ENCODE measurements around the gene YWHAE. TPM values are rescaled to one million over a fixed set of nuclear protein-coding genes. Genes with fewer than 3 reads are reported as not detected.

The YWHAE gene
- total RNA-seq, 1 experiment from 2014 or later: 537 TPM

DNA sequence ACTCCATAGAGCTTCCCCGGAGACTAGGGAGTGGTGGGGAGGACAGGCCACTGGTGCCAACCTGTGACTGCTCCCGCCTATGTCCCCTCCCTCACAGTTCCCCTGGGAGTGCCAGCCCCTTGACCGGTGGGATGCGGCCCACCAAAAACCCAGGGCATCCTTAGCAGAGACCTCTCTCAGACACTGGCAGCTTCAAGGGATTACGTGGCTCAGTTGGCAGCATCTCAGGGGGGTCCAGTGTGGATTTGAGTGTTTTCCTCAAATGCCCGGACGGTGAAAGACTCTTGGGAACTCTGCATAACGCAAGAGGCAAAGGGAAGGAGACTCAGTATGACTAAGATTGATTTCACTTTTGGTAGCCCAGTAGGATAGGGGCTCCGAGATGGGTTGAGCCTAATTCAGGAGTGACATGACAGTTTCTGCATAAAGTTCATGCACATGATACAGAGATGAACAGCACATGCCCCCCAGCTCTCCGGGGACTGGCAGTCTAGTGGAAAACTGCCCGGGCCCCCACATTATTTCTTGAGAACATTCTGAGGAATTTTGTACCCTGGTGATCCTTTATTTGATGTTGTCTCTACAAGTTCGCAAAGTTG is 70.2 kb downstream of the YWHAE start:
- in situ Hi-C loops (cut with HindIII; ENCODE audit: low pct_unique_long_range_greater_than_20kb, low sequenced_read_pairs): no loop called here
- Histone ChIP-seq H3K9me3 (ENCODE audit: control insufficient read depth, insufficient read depth, low read depth, low read length) (no peaks in the 10 kb centered on the region), H3K4me3 (ENCODE audit: low read depth in 2 of 2, low read length in 2 of 2) (no peak overlapping the region), H3K27ac (ENCODE audit: low read length) (no peak overlapping the region), H3K36me3 (ENCODE audit: control insufficient read depth, insufficient read depth, low read length) (no peaks in the 10 kb centered on the region), H3K4me1 (ENCODE audit: control insufficient read depth, insufficient read depth, low read length) (no peaks in the 10 kb centered on the region), H3K27me3 (ENCODE audit: control insufficient read depth, insufficient read depth, low read length) (no peaks in the 10 kb centered on the region)
- CTCF ChIA-PET: interaction anchor here (0.7 kb wide), 1 partner anchor 642 kb away, joined by 5 read pairs; no protein-coding TSS in a partner anchor
- no TSS peak for BruUV-seq (replicated peaks)
- POLR2A ChIA-PET: no interaction called here
- ATAC-seq (no peak), DNase-seq (ENCODE audit: low read depth, low spot score) (no peak)
- TF ChIP-seq TCF7L2 (IDR thresholded peaks at IDR 0.05; ENCODE audit: low read depth, low read length): no peak
- TF ChIP-seq, protein P1, sequence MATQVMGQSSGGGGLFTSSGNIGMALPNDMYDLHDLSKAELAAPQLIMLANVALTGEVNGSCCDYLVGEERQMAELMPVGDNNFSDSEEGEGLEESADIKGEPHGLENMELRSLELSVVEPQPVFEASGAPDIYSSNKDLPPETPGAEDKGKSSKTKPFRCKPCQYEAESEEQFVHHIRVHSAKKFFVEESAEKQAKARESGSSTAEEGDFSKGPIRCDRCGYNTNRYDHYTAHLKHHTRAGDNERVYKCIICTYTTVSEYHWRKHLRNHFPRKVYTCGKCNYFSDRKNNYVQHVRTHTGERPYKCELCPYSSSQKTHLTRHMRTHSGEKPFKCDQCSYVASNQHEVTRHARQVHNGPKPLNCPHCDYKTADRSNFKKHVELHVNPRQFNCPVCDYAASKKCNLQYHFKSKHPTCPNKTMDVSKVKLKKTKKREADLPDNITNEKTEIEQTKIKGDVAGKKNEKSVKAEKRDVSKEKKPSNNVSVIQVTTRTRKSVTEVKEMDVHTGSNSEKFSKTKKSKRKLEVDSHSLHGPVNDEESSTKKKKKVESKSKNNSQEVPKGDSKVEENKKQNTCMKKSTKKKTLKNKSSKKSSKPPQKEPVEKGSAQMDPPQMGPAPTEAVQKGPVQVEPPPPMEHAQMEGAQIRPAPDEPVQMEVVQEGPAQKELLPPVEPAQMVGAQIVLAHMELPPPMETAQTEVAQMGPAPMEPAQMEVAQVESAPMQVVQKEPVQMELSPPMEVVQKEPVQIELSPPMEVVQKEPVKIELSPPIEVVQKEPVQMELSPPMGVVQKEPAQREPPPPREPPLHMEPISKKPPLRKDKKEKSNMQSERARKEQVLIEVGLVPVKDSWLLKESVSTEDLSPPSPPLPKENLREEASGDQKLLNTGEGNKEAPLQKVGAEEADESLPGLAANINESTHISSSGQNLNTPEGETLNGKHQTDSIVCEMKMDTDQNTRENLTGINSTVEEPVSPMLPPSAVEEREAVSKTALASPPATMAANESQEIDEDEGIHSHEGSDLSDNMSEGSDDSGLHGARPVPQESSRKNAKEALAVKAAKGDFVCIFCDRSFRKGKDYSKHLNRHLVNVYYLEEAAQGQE (IDR thresholded peaks at IDR 0.05; ENCODE audit: insufficient read depth in 1 of 2, low read depth in 2 of 2, low read length in 1 of 2): no peak
- no peak for TF ChIP-seq SIN3A (IDR thresholded peaks at IDR 0.05; ENCODE audit: borderline replicate concordance, insufficient read depth, low read depth, low read length)
- TF ChIP-seq POLR2AphosphoS5 (IDR thresholded peaks at IDR 0.05; ENCODE audit: low read depth, low read length): no peak
- TF ChIP-seq, protein P2, sequence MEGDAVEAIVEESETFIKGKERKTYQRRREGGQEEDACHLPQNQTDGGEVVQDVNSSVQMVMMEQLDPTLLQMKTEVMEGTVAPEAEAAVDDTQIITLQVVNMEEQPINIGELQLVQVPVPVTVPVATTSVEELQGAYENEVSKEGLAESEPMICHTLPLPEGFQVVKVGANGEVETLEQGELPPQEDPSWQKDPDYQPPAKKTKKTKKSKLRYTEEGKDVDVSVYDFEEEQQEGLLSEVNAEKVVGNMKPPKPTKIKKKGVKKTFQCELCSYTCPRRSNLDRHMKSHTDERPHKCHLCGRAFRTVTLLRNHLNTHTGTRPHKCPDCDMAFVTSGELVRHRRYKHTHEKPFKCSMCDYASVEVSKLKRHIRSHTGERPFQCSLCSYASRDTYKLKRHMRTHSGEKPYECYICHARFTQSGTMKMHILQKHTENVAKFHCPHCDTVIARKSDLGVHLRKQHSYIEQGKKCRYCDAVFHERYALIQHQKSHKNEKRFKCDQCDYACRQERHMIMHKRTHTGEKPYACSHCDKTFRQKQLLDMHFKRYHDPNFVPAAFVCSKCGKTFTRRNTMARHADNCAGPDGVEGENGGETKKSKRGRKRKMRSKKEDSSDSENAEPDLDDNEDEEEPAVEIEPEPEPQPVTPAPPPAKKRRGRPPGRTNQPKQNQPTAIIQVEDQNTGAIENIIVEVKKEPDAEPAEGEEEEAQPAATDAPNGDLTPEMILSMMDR (IDR thresholded peaks at IDR 0.05): no peak
- intact Hi-C loops (cut with micrococcal nuclease; ENCODE audit: unreplicated experiment): no loop called here

DNA sequence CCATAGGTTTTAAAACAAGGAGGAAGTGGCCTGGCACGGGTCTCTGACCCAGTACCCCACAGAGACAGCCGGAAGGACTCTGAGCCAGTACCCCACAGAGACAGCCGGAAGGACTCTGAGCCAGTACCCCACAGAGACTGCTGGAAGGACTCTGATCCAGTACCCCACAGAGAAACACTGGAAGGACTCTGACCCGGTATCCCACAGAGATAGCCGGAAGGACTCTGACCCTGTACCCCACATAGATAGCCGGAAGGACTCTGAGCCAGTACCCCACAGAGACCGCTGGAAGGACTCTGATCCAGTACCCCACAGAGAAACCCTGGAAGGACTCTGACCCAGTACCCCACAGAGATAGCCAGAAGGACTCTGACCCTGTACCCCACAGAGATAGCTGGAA is 71.6 kb downstream of the YWHAE start:
- no peak overlapping the region for H3K4me3 ChIP-seq (ENCODE audit: low read depth in 2 of 2, low read length in 2 of 2)
- no peak overlapping the region for H3K27ac ChIP-seq (ENCODE audit: low read length)
- no peaks in the 10 kb centered on the region for H3K4me1 ChIP-seq (ENCODE audit: control insufficient read depth, insufficient read depth, low read length)
- ATAC-seq (no peak), DNase-seq (ENCODE audit: low read depth, low spot score) (no peak)
- intact Hi-C loops (cut with micrococcal nuclease; ENCODE audit: unreplicated experiment) (no loop called here), in situ Hi-C loops (cut with HindIII; ENCODE audit: low pct_unique_long_range_greater_than_20kb, low sequenced_read_pairs) (no loop called here)
- ChIA-PET CTCF (no interaction called here), POLR2A (no interaction called here)
- H3K9me3 ChIP-seq (ENCODE audit: control insufficient read depth, insufficient read depth, low read depth, low read length): no peaks in the 10 kb centered on the region
- TF ChIP-seq POLR2AphosphoS5 (IDR thresholded peaks at IDR 0.05; ENCODE audit: low read depth, low read length) (no peak), TCF7L2 (IDR thresholded peaks at IDR 0.05; ENCODE audit: low read depth, low read length) (no peak), SIN3A (IDR thresholded peaks at IDR 0.05; ENCODE audit: borderline replicate concordance, insufficient read depth, low read depth, low read length) (no peak)
- TF ChIP-seq, protein P1 (IDR thresholded peaks at IDR 0.05; ENCODE audit: insufficient read depth in 1 of 2, low read depth in 2 of 2, low read length in 1 of 2): no peak
- TF ChIP-seq, protein P2 (IDR thresholded peaks at IDR 0.05): no peak
- H3K36me3 ChIP-seq (ENCODE audit: control insufficient read depth, insufficient read depth, low read length): no peaks in the 10 kb centered on the region
- BruUV-seq (replicated peaks): no TSS peak
- no peaks in the 10 kb centered on the region for H3K27me3 ChIP-seq (ENCODE audit: control insufficient read depth, insufficient read depth, low read length)

Measured in Panc1 (cell line).